ENCODE measurements around the gene CCDC88C.
A peak's percentile ranks its signal among the peaks of the same experiment; 100 is the strongest.

CCDC88C gene

DNA sequence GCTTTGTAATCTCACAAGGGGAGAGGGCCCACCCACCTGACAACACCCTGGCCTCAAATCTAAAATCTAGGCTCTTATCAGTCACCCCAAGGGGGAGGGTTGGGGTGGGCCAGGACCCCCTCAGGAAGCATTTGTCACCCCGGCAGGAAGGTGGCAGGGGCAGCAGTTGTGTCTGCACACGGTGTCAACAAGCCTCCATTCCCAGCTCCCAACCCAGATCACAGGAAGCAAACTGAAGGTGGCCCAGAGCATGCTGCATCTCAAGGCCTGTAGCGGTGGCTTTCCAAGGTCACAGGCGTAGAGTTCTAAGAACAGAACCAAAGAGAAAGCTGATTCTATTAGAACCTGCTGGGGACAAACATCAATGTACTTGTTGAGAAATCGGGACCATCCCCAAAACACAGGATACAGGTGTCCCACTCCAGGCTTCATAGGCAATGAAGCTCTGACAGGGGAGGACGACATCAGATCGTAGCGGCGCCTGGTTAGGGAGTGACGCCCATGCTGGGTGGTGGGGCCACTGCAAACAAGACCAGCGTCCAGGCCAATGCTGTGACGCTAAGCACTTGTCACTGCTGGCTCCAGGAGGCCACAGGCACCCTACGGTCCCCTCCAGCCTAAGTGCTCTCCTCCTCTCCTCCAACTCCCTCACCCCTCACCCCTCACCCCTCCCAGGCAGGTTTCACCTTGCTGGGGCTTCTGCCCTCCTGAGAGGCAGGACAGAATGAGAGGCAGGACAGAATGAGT lies 52.9 kb downstream of the CCDC88C start:
- DNase-seq, result no peak

DNA sequence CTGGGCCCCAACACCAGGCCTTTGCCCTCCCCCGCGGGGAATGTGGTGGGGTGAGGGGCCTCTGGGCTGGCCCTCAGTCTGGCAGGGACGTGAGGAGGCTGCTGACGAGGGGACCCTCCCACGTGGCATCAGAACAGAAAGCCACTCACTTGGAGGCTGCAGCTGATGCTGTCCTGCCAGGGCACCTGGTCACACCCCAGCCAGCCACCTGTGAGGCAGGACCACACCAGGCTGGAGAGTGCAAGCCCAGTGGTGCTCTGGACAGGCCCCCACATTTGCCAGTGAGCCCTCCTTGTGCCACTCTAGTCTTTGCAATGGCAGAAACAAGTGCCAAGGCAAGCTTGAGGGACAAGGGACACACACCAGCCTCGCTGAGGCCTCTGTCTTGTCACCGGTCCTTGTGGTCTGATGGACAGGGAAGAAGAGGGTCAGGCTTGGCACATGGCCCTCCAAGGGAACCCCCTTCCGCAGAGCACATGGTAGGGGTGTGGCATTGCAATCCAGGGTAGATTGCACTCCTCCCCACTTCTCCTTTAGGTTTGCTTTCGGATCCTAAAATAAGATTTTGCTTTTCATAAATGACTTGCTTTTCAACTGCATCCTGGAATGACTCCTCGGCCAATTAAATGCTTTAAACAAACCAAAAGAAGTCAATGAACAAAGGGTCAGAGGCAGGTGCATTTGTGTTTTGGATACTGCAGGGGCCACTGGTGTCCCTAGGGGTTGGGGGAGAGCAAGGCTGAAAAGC lies 53.7 kb downstream of the CCDC88C start:
- no peak for DNase-seq

DNA sequence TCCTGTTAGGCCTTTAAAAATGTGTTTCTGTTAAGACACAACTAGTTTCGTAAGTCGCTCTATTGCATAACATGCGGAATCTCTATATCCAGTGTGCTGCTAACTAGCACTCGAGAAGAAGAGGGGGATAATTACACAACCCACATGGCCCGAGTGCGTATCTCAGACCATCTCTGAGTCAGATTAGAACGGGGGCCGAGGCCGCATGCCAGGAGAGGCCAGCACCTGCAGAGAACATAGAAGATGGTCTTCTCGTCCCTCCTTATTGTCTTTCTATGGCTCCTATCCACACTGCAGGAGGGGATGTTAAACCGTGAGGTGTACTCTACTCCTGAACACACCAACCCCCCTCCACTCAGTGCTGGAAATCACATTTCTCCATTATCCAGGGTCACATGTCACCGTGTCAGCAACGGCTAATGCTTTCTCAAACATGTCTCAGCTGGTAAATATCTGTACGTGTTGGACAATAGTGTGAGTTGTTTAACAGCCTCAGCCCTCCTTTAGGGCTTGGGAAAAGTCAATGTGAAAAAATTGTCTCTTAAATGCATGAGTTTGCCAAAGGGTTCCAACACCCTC lies 56.3 kb downstream of the CCDC88C start:
- no peak for DNase-seq

DNA sequence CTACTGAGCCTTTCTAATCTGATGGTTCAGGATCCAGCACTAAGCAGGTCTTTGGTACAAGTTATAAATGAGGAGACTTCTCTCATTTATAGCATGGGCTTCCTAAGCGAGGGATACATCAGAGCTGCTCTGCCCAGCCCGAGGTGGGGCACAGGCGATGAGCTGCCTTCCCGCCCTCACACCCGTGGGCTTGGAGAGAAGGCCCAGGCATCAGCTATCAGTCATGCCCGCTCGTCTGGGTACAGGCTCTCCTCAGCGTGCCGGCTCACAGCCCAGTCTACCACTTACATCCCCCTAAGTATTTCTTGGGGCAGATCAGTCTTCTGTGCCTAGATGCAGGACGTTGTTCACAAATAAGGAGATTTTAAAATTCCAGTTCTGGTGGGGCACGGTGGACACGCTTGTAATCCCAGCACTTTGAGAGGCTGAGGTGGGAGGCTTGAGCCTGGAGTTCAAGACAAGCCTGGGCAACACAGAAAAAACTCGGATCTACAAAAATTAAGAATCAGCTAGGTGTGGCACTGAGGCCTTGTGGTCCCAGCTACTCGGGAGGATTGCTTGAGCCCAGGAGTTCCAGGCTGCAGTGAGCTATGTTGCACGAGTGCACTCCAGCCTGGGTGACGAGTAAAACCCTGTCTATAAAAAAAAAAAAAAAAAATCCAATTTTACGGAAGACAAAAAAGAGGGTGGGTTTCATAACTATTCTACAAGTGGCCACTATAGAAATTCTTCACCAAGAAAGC lies 57.0 kb downstream of the CCDC88C start:
- no peak for DNase-seq

DNA sequence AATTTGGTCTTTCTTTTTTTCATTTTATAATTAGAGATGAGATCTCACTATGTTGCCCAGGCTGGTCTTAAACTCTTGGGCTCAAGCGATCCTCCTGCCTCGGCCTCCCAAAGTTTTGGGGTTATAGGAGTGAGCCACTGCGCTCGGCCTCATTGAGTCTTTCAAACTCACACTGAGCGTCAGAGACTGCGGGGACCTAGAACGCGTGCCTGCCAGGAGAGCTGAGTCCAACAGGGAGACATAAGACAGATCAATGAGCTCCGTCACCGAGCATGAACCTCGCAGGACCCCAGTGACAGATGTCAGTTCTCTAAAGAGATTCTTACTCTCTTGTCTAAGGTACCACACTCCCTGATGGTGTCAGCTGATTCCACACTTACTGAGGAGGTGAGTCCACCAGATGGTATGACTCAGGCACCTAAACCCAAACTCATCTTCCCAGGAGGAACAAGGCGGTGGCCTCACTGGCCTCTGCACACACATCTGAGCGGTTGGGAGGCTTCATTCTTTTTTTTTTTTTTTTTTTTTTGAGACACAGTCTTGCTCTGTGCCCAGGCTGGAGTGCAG lies 58.9 kb downstream of the CCDC88C start:
- DNase-seq, result peak; percentile 85

DNA sequence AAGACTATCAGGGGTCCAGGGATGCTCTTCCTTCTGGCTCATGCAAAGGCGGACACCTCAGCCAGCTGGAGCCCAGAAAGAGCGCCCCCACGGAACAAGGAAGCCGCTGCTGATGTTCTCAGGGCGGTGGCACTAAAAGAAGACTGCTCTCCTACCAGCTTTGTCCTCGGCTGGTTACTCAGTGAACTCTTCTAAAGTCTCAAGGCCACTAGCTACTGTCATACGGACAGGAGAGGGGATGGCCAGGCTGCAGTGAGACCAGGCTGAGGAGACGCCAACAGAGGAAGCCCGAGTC lies 59.6 kb downstream of the CCDC88C start:
- DNase-seq, result no peak

DNA sequence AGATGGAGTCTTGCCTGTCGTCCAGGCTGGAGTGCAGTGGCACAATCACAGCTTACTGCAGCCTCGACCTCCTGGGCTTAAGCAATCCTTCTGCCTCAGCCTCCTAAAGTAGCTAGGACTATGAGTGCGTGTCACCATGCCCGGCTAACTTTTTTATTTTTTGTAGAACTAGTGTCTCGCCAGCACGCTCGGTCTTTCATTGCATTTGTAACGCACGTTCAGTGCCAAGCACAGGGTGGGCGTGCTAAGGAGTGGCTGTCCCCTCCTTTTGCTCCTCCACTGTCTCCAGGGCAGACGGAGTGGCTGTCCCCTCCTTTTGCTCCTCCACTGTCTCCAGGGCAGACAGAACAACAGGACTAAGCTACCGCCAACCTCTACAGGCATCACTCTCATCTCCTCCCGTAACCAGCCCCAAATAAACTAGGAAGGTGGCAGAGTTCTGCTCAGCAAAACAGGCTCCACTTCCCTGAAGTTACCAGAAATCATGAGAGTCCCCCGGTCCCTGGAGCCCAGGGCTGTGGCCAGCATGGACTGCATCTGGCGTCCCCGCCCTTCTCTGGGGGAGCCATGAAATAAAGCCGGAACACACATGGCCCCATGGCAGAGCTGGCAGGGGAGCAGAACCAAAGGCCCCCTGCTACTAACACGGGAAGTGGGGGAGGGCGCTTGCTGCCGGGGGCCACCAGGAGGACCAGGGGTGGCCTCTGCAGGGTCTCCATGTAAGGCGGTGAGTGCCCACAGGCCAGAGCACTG lies 60.2 kb downstream of the CCDC88C start:
- no peak for DNase-seq

DNA sequence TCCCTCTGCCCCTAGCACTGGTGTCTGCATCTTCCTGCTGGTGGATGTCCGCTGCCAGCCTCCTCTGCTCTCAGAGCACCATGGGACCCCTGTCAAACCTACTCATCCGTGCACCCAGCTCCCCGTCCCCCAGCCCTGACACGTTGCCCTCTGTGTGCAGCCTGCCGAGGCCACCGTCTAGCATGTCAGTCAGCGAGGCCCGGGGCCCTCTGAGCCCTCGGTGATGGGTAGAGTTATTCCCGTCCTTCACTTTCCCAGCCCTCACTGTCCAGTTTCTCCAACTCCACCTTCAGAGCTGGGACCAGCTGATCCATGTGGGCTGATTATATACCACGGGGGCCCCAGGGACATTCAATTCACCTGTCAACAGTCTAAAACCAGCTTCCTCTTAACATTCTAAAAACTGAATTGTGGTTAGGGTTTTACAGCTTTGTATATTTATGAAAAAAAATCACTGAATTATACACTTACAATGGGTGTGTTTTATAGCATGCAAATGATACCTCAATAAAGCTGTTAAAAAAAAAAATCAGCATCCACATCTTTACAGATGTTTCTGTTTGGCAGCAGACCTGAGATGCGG lies 61.3 kb downstream of the CCDC88C start:
- DNase-seq, result no peak

DNA sequence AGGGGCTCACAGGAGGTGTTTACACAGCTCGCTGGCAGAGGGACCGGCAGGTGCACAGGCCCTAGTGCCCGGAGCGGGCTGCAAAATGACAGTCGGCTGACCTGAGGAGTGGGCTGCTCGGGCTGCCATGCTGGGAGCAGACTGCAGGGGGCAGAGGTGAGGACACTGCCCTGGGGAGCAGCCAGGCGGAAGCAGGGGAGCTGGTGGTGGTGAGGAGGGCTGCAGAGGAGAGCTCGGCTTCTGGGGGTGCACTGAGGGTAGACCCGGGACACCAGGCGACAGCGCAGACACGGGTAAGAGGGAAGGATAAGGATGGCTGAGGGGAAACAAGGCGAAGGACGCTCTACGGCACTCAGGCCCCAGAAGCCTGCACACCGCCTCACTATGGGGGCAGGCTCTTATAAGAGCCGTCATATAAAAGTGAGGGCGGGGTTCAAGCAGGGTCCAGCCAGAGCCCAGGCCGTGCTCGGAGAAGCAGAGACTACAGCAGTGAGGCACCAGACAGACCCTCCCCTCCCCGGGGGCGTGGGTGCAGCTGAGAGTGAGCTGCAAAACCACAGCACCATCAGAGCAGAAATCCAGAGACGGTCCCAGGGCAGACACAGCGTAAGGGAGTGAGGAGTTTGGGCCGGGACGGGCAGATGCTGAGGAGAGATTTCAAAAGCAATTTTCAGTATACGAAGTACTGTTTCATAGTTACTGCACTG lies 62.5 kb downstream of the CCDC88C start:
- DNase-seq, result peak; percentile 14

DNA sequence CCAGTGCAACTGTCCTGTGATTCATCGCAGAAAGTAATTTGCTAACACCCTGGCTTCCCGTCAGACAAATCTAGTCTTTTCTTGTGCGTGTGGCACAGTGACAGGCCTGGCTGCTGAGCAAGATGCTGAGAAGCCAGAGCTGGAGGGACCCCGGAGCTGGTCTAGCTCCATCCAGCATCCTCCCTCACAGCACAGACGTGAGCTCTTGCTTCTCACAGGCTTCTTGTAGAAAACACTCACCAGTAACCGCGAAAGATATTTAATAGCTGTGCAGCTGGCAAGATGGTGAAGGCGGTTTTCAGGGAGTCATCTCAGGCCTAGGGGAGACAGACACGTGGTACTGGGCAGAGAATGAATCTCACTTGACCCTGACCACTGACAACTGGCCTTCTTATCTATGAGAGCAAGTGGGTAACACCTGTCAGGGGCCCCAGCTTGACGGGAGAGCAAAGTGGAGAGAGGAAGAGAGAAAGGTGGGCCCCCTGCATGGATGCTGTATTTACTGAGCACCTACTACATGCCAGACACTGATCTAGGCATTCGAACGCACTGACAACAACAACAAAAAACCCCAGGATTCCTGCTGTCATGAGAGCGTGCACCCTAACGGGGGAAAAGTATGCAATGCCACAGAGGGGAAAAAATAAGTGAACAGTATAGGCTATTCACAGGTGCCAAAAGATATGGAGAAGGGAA lies 63.3 kb downstream of the CCDC88C start:
- no peak for DNase-seq

DNA sequence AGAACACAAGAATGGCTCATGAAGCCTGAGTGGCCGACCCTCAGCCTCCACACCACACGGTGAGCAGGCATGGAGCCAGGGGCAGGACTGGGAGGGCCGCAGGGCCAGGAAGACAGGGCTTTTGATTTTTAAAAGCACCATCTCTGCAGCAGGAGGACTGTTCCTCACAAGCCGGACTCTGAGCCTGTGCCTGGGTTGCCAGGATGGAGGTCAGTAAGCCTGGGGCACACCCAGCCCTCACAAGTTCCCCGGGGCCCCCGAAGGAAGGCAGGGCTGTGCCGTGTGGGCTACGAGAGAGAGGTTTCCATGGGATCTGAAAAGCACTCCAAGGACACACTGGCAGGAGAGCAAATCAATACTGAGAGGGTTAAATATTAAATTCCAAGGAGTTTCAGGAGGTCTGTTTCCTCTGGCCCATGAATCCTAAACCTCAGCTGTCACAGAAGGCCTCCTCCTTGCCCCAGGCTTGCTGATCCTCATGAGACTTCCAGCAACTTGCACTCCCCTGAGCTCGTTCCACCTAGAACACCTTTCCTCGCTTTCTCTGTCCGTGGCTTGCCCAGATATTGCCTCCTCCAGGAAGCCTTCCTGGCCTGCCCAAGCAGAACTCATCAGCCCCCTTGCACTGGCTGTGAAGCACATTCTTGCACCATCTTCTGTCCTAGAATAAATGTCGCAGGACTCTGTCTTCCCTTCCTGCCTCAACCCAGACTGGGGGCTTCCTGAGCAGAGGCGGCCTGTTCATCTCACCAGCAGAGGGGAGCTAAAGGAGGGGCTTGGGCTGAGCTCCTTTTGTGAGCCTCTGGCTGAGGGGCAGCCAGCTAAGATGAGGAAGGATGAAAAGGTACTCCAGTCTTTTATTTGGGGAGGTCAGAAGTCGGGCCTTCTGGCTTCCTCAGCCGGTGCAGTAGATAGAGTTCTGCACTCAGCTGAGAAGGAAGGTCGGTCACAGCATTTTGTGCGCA lies 64.6 kb downstream of the CCDC88C start:
- DNase-seq, result no peak

DNA sequence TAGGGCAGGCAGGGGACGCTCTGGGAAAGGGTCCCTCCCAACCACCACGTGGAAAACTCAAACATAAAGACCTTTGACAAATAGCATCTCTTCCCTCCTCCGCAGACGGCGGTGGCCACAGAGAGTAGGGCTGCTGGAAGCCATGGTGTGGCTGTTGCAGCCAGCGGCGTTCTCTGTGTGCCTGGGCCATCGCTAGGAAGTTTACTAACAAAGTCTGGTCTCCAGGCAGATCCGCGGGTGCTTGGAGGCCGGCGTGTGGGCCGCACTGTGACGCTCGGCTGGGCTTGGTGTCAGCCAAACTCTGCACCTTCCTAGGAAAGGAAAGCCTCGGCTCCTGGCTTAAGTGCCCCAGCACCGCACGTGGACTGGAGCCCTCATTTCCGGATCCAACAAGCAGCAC lies 65.6 kb downstream of the CCDC88C start:
- no peak for DNase-seq

DNA sequence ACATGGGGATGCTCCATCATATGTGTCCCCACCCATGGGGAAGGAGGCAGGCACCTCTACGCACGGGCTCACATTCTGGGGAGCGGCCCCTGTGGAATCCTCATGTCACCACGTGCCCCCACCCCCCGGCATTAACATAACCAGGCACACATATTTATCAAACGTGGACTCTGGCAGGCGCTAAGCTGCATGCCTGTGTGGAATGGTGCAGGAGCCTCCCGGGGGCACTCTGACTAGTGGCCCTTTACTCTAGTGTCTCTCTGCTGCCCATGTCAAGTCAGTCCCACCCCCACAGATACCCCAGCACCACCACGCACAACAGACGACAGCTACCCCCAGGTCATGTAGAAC lies 66.1 kb downstream of the CCDC88C start:
- DNase-seq, result no peak

DNA sequence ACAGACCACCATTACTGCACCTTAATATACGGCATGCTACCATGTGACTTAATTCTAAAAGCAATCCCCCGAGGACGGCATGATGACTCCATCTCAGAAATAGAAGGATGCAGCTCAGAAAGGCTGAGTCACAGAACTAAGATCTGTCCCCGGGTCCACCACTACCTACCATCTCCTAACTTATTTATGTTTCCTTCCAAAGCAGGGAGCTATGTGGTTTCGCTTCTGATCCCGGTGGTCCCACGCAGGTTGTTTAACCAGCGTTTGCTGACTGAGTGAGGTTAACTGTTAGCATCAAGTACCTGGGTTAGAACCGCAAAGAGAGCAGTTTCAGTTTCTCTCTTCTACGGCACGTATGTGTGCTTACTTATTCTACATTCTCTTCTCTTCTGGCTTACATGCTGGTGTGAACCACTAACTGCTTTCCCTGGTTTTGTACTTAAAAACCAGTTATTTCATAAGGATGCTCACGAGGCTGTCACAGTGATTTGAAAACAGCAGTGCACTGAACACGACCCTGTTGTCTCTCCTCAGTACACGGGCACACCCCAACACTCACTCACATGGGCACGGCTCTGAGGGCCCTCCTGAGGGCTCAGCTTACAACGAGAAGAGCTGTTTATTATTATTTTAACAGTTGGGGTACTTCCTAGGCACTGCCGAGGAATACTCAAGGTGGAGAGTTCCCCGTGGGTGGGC lies 66.7 kb downstream of the CCDC88C start:
- DNase-seq, result no peak

DNA sequence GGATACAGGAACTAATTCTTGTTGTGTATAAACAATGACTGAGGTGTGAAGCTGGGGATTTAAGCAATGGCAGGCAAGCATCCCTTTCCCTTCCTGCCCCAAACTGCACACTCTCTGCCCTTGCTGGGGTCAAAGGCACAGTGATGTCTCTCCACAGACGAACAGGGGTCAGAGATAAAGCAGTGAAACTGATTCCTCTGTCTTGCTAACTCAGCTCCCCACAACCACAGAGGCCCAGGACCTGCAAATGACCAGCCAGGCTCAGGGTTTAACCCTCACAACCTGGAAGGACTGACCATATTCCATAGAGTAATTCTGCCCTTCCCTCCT lies 67.2 kb downstream of the CCDC88C start:
- no peak for DNase-seq

DNA sequence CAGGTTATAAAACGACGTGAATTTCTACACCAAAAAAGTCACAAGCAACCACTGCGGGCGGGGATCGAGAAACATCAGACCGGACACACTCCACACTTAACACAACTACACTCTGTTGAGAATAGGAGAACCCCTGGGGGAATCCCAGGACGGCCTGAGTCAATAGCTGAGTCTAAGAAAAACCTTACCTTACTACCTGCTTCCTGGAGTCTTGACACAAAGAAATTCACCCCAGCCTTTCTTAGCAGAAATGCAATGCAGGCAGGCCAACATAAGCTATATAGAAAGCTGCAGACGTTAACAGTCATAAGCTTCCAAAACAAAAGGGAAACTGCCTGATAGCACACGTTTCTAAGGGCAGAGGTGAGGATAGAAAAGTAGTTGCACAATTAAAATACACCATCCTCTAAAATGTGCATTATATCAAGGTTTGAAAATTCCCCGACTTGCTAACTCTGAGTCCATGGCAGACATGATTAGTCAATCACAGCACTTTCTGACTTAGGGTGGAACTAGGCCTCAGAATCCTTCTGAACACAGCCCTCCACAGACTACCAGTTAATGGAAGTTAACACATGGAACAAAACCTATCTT lies 68.0 kb downstream of the CCDC88C start:
- no peak for DNase-seq

DNA sequence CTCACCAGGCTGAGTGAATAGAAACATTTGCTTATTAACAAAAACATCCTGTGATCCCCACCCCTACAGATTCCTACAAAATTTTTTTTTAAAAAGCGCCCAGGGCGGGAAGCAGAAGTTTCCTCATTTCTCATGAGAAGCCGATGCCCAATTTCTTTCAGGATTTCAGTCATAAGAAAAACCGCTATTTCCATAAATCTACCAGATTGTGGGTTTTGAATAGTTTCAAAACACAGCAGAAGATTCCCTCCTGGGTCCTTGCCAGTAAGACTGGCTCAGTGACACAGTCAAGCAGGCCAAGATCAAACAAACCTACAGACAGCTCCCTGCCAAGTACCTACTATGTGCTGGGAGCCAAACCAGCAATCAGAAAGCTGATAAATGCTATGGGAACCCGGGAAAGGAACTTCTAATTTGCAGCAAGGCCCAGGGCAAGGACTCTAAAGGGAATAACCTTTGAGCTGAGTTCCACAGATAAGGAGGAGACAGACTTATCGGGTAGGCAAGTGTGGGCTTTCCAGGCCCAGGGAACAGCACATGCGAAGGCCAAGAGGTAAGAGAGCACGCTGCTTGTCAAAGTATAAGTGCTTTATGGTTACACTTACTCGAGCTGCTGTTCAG lies 68.7 kb downstream of the CCDC88C start:
- no peak for DNase-seq

DNA sequence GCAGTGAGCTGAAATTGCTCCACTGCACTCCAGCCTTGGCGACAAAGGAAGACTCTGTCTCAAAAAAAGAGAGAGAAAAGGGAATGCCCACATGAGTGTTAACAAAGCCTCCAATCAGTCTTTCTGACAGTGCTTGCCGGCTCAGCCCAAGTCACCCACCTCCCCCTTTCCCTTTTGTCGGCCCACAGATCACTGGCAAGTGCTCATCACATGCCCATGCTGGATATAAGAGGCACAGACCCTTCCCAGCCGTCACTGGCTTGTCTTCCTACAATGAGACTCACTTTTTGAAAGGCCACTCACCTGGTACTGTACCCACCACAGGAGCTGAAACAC lies 70.8 kb downstream of the CCDC88C start:
- DNase-seq, result no peak

DNA sequence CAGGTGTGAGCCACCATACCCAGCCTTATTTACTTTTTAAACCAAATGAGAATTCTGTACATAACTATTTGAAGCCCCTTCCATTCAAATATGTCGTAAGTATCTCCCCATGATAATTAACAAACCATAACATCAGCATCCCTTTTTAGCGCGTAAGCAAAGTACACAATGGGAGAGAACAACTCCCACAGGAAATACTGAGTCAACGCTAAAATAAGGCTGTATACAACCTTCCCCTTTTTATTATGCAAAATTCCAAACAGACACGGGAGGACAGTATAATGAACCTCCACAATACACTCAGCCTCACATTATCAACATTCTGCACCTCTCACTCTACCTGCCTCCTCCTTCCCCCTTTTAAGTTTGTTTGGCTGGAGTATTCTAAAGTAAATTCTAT lies 73.5 kb downstream of the CCDC88C start:
- no peak for DNase-seq

Measured in NCI-H82 (cell line).